Mesenchymal stem cell (in vitro differentiated cells and primary cell): Measurements from ENCODE around the gene NUDT9.
"Not testable (repeated sequence)": the region's sequence is repeated elsewhere in the genome, so short reads cannot be mapped to it uniquely, and the experiment has no call there.

Experiments
- DNase-seq: peaks from one replicate; pipeline ENCODE4 v3.0.0-alpha.2; 2013
- H2AFZ ChIP-seq: one replicate; pipeline ENCODE4 v1.6.1; 2013; ENCODE audit warnings: low read depth, mild to moderate bottlenecking, control low read depth, inconsistent platforms, low read length, moderate library complexity
- H2AK5ac ChIP-seq: 2 replicates; pipeline ENCODE4 v1.6.1; 2013; ENCODE audit warnings: low read length, moderate library complexity, mild to moderate bottlenecking, inconsistent platforms; ENCODE audit not compliant: severe bottlenecking
- H2BK120ac ChIP-seq: one replicate; pipeline ENCODE4 v1.6.1; 2013; ENCODE audit warnings: low read depth, mild to moderate bottlenecking, inconsistent platforms, low read length, moderate library complexity
- H2BK12ac ChIP-seq, 2 experiments: one replicate each; pipeline ENCODE4 v1.6.1; 2013; ENCODE audit warnings: inconsistent platforms in 2 of 2, low read length in 2 of 2, mild to moderate bottlenecking in 2 of 2, moderate library complexity in 2 of 2, control low read depth in 1 of 2
- H2BK15ac ChIP-seq: one replicate; pipeline ENCODE4 v1.6.1; 2013; ENCODE audit warnings: mild to moderate bottlenecking, low read depth, inconsistent platforms; ENCODE audit not compliant: poor library complexity, severe bottlenecking
- H2BK5ac ChIP-seq: 2 replicates; pipeline ENCODE4 v1.6.1; 2013; ENCODE audit warnings: low read depth, mild to moderate bottlenecking, low read length, control low read depth, inconsistent platforms; ENCODE audit not compliant: poor library complexity, severe bottlenecking
- H3K14ac ChIP-seq, 2 experiments: one replicate each; pipeline ENCODE4 v1.6.1; 2013; ENCODE audit warnings: inconsistent platforms in 2 of 2, low read length in 2 of 2, control low read depth in 1 of 2, mild to moderate bottlenecking in 1 of 2, moderate library complexity in 1 of 2
- H3K18ac ChIP-seq, 2 experiments: one replicate each; pipeline ENCODE4 v1.6.1; 2013; ENCODE audit warnings: inconsistent platforms in 2 of 2, low read length in 2 of 2, control low read depth in 1 of 2, low read depth in 1 of 2, mild to moderate bottlenecking in 1 of 2
- H3K23ac ChIP-seq, 2 experiments: one replicate each; pipeline ENCODE4 v1.6.1; 2013; ENCODE audit warnings: inconsistent platforms in 2 of 2, low read length in 2 of 2, mild to moderate bottlenecking in 2 of 2, moderate library complexity in 2 of 2, control low read depth in 1 of 2
- H3K27ac ChIP-seq: 2 replicates; pipeline ENCODE4 v1.5.1; 2013; ENCODE audit warnings: mild to moderate bottlenecking, moderate library complexity, low read length, control low read depth, inconsistent platforms; ENCODE audit not compliant: poor library complexity, severe bottlenecking
- H3K27me3 ChIP-seq, 2 experiments: 2 replicates each; pipeline versions ENCODE4 v1.6.1 to v1.7.0; 2013; ENCODE audit warnings: low read length in 2 of 2, mild to moderate bottlenecking in 2 of 2, moderate library complexity in 2 of 2, control low read depth in 1 of 2, inconsistent platforms in 1 of 2; ENCODE audit not compliant: control insufficient read depth in 1 of 2, insufficient read depth in 1 of 2
- H3K36me3 ChIP-seq, 2 experiments: 2 replicates each; pipeline versions ENCODE4 v1.6.1 to v1.7.0; 2013; ENCODE audit warnings: low read length in 2 of 2, control low read depth in 1 of 2, inconsistent platforms in 1 of 2, low read depth in 1 of 2, mild to moderate bottlenecking in 1 of 2; ENCODE audit not compliant: insufficient read depth in 2 of 2, control insufficient read depth in 1 of 2
- H3K4ac ChIP-seq, 2 experiments: one replicate each; pipeline ENCODE4 v1.6.1; 2013; ENCODE audit warnings: inconsistent platforms in 2 of 2, low read length in 2 of 2, mild to moderate bottlenecking in 2 of 2, moderate library complexity in 2 of 2, control low read depth in 1 of 2, low read depth in 1 of 2
- H3K4me1 ChIP-seq: 2 replicates; pipeline ENCODE4 v1.6.1; 2013; ENCODE audit warnings: low read depth, low read length, control low read depth; ENCODE audit not compliant: control insufficient read depth, insufficient read depth
- H3K4me2 ChIP-seq: 2 replicates; pipeline ENCODE4 v1.6.1; 2013; ENCODE audit warnings: low read length, mild to moderate bottlenecking, inconsistent platforms; ENCODE audit not compliant: poor library complexity, severe bottlenecking
- H3K4me3 ChIP-seq, 2 experiments: 2 replicates each; pipeline versions ENCODE4 v1.5.1 to v1.7.0; 2013; ENCODE audit warnings: low read length in 2 of 2, mild to moderate bottlenecking in 2 of 2, control low read depth in 1 of 2, low read depth in 1 of 2; ENCODE audit not compliant: insufficient read depth in 1 of 2
- H3K79me1 ChIP-seq: replicated peaks from 2 replicates; pipeline ENCODE4 v1.6.1; 2013; ENCODE audit warnings: mild to moderate bottlenecking, control low read depth, low read length, inconsistent platforms; ENCODE audit not compliant: poor library complexity, severe bottlenecking
- H3K9ac ChIP-seq: 2 replicates; pipeline ENCODE4 v1.7.0; 2013; ENCODE audit warnings: mild to moderate bottlenecking, low read length, moderate library complexity
- H3K9me3 ChIP-seq: 2 replicates; pipeline ENCODE4 v1.7.0; 2013; ENCODE audit warnings: mild to moderate bottlenecking, low read length; ENCODE audit not compliant: control insufficient read depth
- H4K8ac ChIP-seq: one replicate; pipeline ENCODE4 v1.6.1; 2013; ENCODE audit warnings: inconsistent platforms, mild to moderate bottlenecking, low read length, moderate library complexity
- H4K91ac ChIP-seq: one replicate; pipeline ENCODE4 v1.6.1; 2013; ENCODE audit warnings: mild to moderate bottlenecking, low read length, inconsistent platforms
- WGBS: methylation state at CpG from one replicate; pipeline ENCODE4 v1.1.7; 2013; ENCODE audit warnings: mixed read lengths; 5-methylcytosine and 5-hydroxymethylcytosine counted together

NUDT9 gene

GRCh38 chr4:87488666-87489065 is 66.3 kb downstream of the NUDT9 start:
- not testable (repeated sequence) for H3K4me1 ChIP-seq, H3K14ac ChIP-seq, H3K27me3 ChIP-seq, H3K27ac ChIP-seq, H3K36me3 ChIP-seq, H2AFZ ChIP-seq, H2BK120ac ChIP-seq, H3K9ac ChIP-seq, H2BK5ac ChIP-seq, H4K91ac ChIP-seq, H3K23ac ChIP-seq, H3K4me2 ChIP-seq, H3K4me3 ChIP-seq, H3K79me1 ChIP-seq, H3K4ac ChIP-seq, H3K18ac ChIP-seq, H2AK5ac ChIP-seq, H2BK12ac ChIP-seq, H3K9me3 ChIP-seq, H4K8ac ChIP-seq, H2BK15ac ChIP-seq
- 70% methylated on average over 3 of the region's 4 CpGs for WGBS
- peak; percentile 22 for DNase-seq

GRCh38 chr4:87489678-87490077 is 67.3 kb downstream of the NUDT9 start:
- no peak overlapping the region for H3K14ac ChIP-seq
- no peak overlapping the region for H2BK12ac ChIP-seq
- H2BK120ac ChIP-seq = no peak overlapping the region
- no peaks in the 10 kb centered on the region for H3K36me3 ChIP-seq
- no peak overlapping the region for H3K4me3 ChIP-seq
- H3K23ac ChIP-seq = no peak overlapping the region
- H2AFZ ChIP-seq = no peak overlapping the region
- H3K18ac ChIP-seq = no peak overlapping the region
- H3K4ac ChIP-seq = no peak overlapping the region
- no peak overlapping the region for H3K4me2 ChIP-seq
- H4K8ac ChIP-seq = no peak overlapping the region
- no peak for DNase-seq
- H3K27me3 ChIP-seq = no peaks in the 10 kb centered on the region
- H2BK15ac ChIP-seq = no peak overlapping the region
- H3K27ac ChIP-seq = no peak overlapping the region
- H3K9me3 ChIP-seq = no peaks in the 10 kb centered on the region
- no peak overlapping the region for H2BK5ac ChIP-seq
- H2AK5ac ChIP-seq = no peak overlapping the region
- peak overlapping the region; percentile 71 for H3K9ac ChIP-seq
- 76% methylated on average over 2 of the region's 2 CpGs for WGBS
- H3K4me1 ChIP-seq = no peaks in the 10 kb centered on the region
- no peak overlapping the region for H4K91ac ChIP-seq
- no peaks in the 10 kb centered on the region for H3K79me1 ChIP-seq

GRCh38 chr4:87490664-87491369 is 68.4 kb downstream of the NUDT9 start:
- no peak overlapping the region for H3K18ac ChIP-seq
- no peak overlapping the region for H4K8ac ChIP-seq
- WGBS = 67% methylated on average over 1 of the region's 1 CpG

GRCh38 chr4:87491436-87491835 is 69.1 kb downstream of the NUDT9 start:
- no peak overlapping the region for H3K27ac ChIP-seq
- no peak overlapping the region for H2AFZ ChIP-seq
- no peak overlapping the region for H3K18ac ChIP-seq
- no peak overlapping the region for H2BK5ac ChIP-seq
- H3K36me3 ChIP-seq = no peaks in the 10 kb centered on the region
- DNase-seq = no peak
- no peak overlapping the region for H2AK5ac ChIP-seq
- no peak overlapping the region for H2BK120ac ChIP-seq
- no peak overlapping the region for H3K4me2 ChIP-seq
- H3K4me3 ChIP-seq = no peak overlapping the region
- no peak overlapping the region for H3K4ac ChIP-seq
- no peak overlapping the region for H3K14ac ChIP-seq
- H3K9me3 ChIP-seq = no peaks in the 10 kb centered on the region
- no peaks in the 10 kb centered on the region for H3K27me3 ChIP-seq
- no peaks in the 10 kb centered on the region for H3K79me1 ChIP-seq
- H2BK12ac ChIP-seq = no peak overlapping the region
- no peaks in the 10 kb centered on the region for H3K4me1 ChIP-seq
- H2BK15ac ChIP-seq = no peak overlapping the region
- 92% methylated on average over 2 of the region's 2 CpGs for whole genome bisulfite sequencing
- no peak overlapping the region for H3K9ac ChIP-seq
- no peak overlapping the region for H4K91ac ChIP-seq
- H4K8ac ChIP-seq = no peak overlapping the region
- H3K23ac ChIP-seq = no peak overlapping the region

More at GRCh38 chr4:87490664-87491369, 68.4 kb downstream of the NUDT9 start:
- no peak overlapping the region for H3K4me3 ChIP-seq
- H3K27me3 ChIP-seq = no peaks in the 10 kb centered on the region
- H2AK5ac ChIP-seq = no peak overlapping the region
- no peak overlapping the region for H3K9ac ChIP-seq
- no peak overlapping the region for H2BK5ac ChIP-seq
- H3K27ac ChIP-seq = no peak overlapping the region
- H3K23ac ChIP-seq = no peak overlapping the region
- no peak overlapping the region for H3K4ac ChIP-seq
- no peak overlapping the region for H4K91ac ChIP-seq
- H2AFZ ChIP-seq = no peak overlapping the region
- no peak overlapping the region for H2BK12ac ChIP-seq
- no peaks in the 10 kb centered on the region for H3K9me3 ChIP-seq
- H3K36me3 ChIP-seq = no peaks in the 10 kb centered on the region
- no peak overlapping the region for H2BK15ac ChIP-seq
- H3K79me1 ChIP-seq = no peaks in the 10 kb centered on the region
- no peak overlapping the region for H2BK120ac ChIP-seq
- no peak overlapping the region for H3K4me2 ChIP-seq
- no peak overlapping the region for H3K14ac ChIP-seq
- no peaks in the 10 kb centered on the region for H3K4me1 ChIP-seq
- no peak for DNase-seq
